ENCODE results near the gene LYPD1. TPM values are rescaled to one million over a fixed set of nuclear protein-coding genes. Genes with fewer than 3 reads are reported as not detected.

Gene LYPD1
- total and polyA plus RNA-seq, 2 of the 4 experiments (the other 2 are of a cell fraction): 66.1 to 87.6 TPM

DNA sequence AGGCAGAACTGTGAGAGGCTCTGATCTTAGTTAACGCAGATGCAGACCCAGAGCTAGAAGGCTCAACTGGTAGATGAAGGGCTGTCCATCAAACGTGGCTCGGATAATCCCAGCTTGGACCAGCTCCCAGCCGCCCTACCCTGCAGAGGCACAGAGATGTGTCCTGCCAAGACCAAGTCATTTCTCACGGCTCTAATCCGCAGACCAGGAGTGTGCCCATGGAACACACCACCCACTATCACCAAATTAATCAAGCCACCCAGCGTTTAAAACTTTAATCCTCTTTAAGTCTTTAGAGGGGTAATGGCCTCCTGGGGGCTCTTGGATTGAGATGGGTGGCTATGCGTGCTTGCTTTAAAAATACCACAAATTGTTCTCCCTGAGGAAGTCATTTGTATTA, 17.5 kb downstream of the LYPD1 start:
- peak overlapping the region; percentile 92 for H3K14ac ChIP-seq (replicated peaks; ENCODE audit: low read depth, low read length)
- H3K36me3 ChIP-seq (ENCODE audit: control insufficient read depth, insufficient read depth, low read length): peaks cover 4% of the 10 kb centered on the region; the same call in 1 of the 2 replicates
- peak overlapping the region; percentile 73 for H3K18ac ChIP-seq (ENCODE audit: low read depth, low read length)
- peak overlapping the region; percentile 46 for H2AFZ ChIP-seq (replicated peaks; ENCODE audit: low read length, poor library complexity)
- H2BK5ac ChIP-seq (ENCODE audit: low read depth, low read length, poor library complexity, severe bottlenecking): peak overlapping the region; percentile 66
- BruUV-seq (replicated peaks): no TSS peak
- peaks cover 13% of the 10 kb centered on the region for H3K4me1 ChIP-seq (ENCODE audit: control insufficient read depth, insufficient read depth, low read length)
- no peaks in the 10 kb centered on the region for H3K27me3 ChIP-seq (ENCODE audit: control insufficient read depth, insufficient read depth, low read length)
- H3K4ac ChIP-seq (ENCODE audit: low read depth, low read length): peak overlapping the region; percentile 90
- H3K27ac ChIP-seq (ENCODE audit: insufficient read depth, low read length): peak overlapping the region; percentile 78
- H3K9ac ChIP-seq (ENCODE audit: low read depth, low read length): no peak overlapping the region
- in situ Hi-C loops (cut with MboI; ENCODE audit: low sequenced_read_pairs): loop anchor here (5.0 to 25.0 kb wide), 3 partner anchors 515 to 1185 kb away; partner anchors contain the start of gene NCKAP5
- H3K9me3 ChIP-seq (ENCODE audit: control insufficient read depth, insufficient read depth, low read length): no peaks in the 10 kb centered on the region
- no peak overlapping the region for H3K4me3 ChIP-seq (ENCODE audit: insufficient read depth, low read depth, low read length)
- peak; percentile 8; the same call in 1 of the 2 replicates for ATAC-seq (ENCODE audit: low read depth)
- H2BK15ac ChIP-seq (ENCODE audit: low read depth, low read length): peak overlapping the region; percentile 61; the same call in 2 of the 3 replicates
- intact Hi-C loops (cut with micrococcal nuclease): loop anchor here (5.0 kb wide), 1 partner anchor 520 kb away; no protein-coding TSS in a partner anchor
- H3K56ac ChIP-seq (ENCODE audit: extremely low read depth, insufficient read depth, low read length): peak overlapping the region; percentile 77; the same call in 1 of the 2 replicates
- ChIA-PET POLR2A (ENCODE audit: unreplicated experiment) (interaction anchor here (0.5 kb wide), 1 partner anchor 163 kb away, joined by 5 read pairs; no protein-coding TSS in a partner anchor), CTCF (interaction anchor here (0.5 to 2.1 kb wide), 3 partner anchors 16 to 412 kb away, joined by 3 to 5 read pairs (median 4); no protein-coding TSS in a partner anchor)
- H4K20me1 ChIP-seq (ENCODE audit: insufficient read depth, low read length): peaks cover 9% of the 10 kb centered on the region; the same call in 1 of the 2 replicates
- peak overlapping the region; percentile 98 for H2BK20ac ChIP-seq (ENCODE audit: low read depth, low read length)
- DNase-seq: no peak
- H3K23ac ChIP-seq (ENCODE audit: low read depth, low read length): peak overlapping the region; percentile 87
- H2AK5ac ChIP-seq (ENCODE audit: low read depth, low read length): peak overlapping the region; percentile 94; the same call in 1 of the 2 replicates
- peaks cover 32% of the 10 kb centered on the region for H3K9me1 ChIP-seq (ENCODE audit: insufficient read depth, low read length)
- TF ChIP-seq MXI1 (IDR thresholded peaks at IDR 0.05; ENCODE audit: borderline replicate concordance, low read depth, low read length): no peak
- no peak for TF ChIP-seq MAZ (IDR thresholded peaks at IDR 0.05; ENCODE audit: borderline replicate concordance, low read depth, low read length)
- TF ChIP-seq, protein P1, sequence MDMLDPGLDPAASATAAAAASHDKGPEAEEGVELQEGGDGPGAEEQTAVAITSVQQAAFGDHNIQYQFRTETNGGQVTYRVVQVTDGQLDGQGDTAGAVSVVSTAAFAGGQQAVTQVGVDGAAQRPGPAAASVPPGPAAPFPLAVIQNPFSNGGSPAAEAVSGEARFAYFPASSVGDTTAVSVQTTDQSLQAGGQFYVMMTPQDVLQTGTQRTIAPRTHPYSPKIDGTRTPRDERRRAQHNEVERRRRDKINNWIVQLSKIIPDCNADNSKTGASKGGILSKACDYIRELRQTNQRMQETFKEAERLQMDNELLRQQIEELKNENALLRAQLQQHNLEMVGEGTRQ (IDR thresholded peaks at IDR 0.05; ENCODE audit: low read depth, low read length): no peak
- TF ChIP-seq BHLHE40 (IDR thresholded peaks at IDR 0.05; ENCODE audit: low read depth, low read length): no peak
- TF ChIP-seq, protein P2, sequence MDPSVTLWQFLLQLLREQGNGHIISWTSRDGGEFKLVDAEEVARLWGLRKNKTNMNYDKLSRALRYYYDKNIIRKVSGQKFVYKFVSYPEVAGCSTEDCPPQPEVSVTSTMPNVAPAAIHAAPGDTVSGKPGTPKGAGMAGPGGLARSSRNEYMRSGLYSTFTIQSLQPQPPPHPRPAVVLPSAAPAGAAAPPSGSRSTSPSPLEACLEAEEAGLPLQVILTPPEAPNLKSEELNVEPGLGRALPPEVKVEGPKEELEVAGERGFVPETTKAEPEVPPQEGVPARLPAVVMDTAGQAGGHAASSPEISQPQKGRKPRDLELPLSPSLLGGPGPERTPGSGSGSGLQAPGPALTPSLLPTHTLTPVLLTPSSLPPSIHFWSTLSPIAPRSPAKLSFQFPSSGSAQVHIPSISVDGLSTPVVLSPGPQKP (IDR thresholded peaks at IDR 0.05; ENCODE audit: borderline replicate concordance, low read depth, low read length): no peak
- no peak for TF ChIP-seq SMC3 (IDR thresholded peaks at IDR 0.05; ENCODE audit: low read depth, low read length)
- TF ChIP-seq FOS (IDR thresholded peaks at IDR 0.05; ENCODE audit: low read depth, low read length): no peak
- no peak for TF ChIP-seq MAFK (IDR thresholded peaks at IDR 0.05; ENCODE audit: low read depth, low read length)
- no peak for TF ChIP-seq CHD1 (IDR thresholded peaks at IDR 0.05; ENCODE audit: low read depth, low read length)
- no peak for TF ChIP-seq CTCF (conservative IDR thresholded peaks at IDR 0.05; ENCODE audit: low read depth, low read length)
- peaks cover 9 to 82% of the 10 kb centered on the region in 2 experiments; a peak in 3 of 4 replicates for H3K79me1 ChIP-seq (ENCODE audit: low read depth in 1 of 2, low read length in 2 of 2)
- no CpG with 5 or more reads among the region's 8 CpGs for WGBS, 2 experiments (ENCODE audit: extremely low coverage in 2 of 2, insufficient read length in 1 of 2)
- peak overlapping the region; percentile 31 to 88 for H4K8ac ChIP-seq (ENCODE audit: low read depth in 2 of 2, low read length in 2 of 2)
- H4K5ac ChIP-seq (ENCODE audit: low read depth, low read length): peak overlapping the region; percentile 24
- dilution Hi-C loops (cut with HindIII; ENCODE audit: low sequenced_read_pairs, unreplicated experiment): no loop called here
- peak overlapping the region; percentile 97 for H2BK120ac ChIP-seq (ENCODE audit: low read depth, low read length)
- peak overlapping the region; percentile 17 for H2AK9ac ChIP-seq (replicated peaks; ENCODE audit: low read depth, low read length, poor library complexity)
- H3K4me2 ChIP-seq (ENCODE audit: low read depth, low read length): no peak overlapping the region
- peak overlapping the region; percentile 88 for H4K91ac ChIP-seq (ENCODE audit: insufficient read depth, low read depth, low read length)

All from IMR-90 (cell line).